RPMI7951 (cell line): ENCODE data around the gene POU2F2. TPM values are rescaled to one million over a fixed set of nuclear protein-coding genes. Genes with fewer than 3 reads are reported as not detected.

Experiments used
- DNase-seq: peaks from one replicate; pipeline ENCODE4 v3.0.0-alpha.2; 2012; ENCODE audit warnings: low read depth
- total RNA-seq: library from RNA; depleted of rRNA; stranded (reverse); fragments of >200 nt; shearing (Covaris generic); gene quantifications from 2 replicates; pipeline ENCODE4 v1.2.3, GENCODE V29; 2014

The POU2F2 gene
- total RNA-seq, 1 experiment from 2014 or later: 2.4 TPM

- no peak for DNase-seq
Measured at GRCh38 chr19:42125536-42125935, 6.7 kb downstream of the POU2F2 start.

GRCh38 chr19:42124386-42124901 is 7.8 kb downstream of the POU2F2 start:
- peak; percentile 73 for DNase-seq

GRCh38 chr19:42123765-42124164 is 8.5 kb downstream of the POU2F2 start:
- no peak for DNase-seq

GRCh38 chr19:42122691-42123607 is 9.3 kb downstream of the POU2F2 start:
- peak; percentile 75 for DNase-seq

- peak; percentile 99 for DNase-seq
Measured at GRCh38 chr19:42121656-42122069, 10.6 kb downstream of the POU2F2 start.

- DNase-seq: no peak
Measured at GRCh38 chr19:42121036-42121621, 11.1 kb downstream of the POU2F2 start.

GRCh38 chr19:42120276-42120980 is 11.8 kb downstream of the POU2F2 start:
- DNase-seq: no peak

GRCh38 chr19:42117076-42117475 is 15.2 kb downstream of the POU2F2 start:
- no peak for DNase-seq

GRCh38 chr19:42116308-42117075 is 15.8 kb downstream of the POU2F2 start:
- DNase-seq: no peak

GRCh38 chr19:42115705-42116104 is 16.5 kb downstream of the POU2F2 start:
- no peak for DNase-seq

GRCh38 chr19:42115219-42115618 is 17.0 kb downstream of the POU2F2 start:
- peak; percentile 55 for DNase-seq

GRCh38 chr19:42114412-42114811 is 17.8 kb downstream of the POU2F2 start:
- peak; percentile 66 for DNase-seq

- DNase-seq: peak; percentile 99
Measured at GRCh38 chr19:42113641-42114348, 18.5 kb downstream of the POU2F2 start.

- DNase-seq: peak; percentile 76
Measured at GRCh38 chr19:42111811-42112210, 20.4 kb downstream of the POU2F2 start.

- DNase-seq: peak; percentile 89
Measured at GRCh38 chr19:42111384-42111783, 20.9 kb downstream of the POU2F2 start.

- no peak for DNase-seq
Measured at GRCh38 chr19:42110658-42111057, 21.6 kb downstream of the POU2F2 start.

- DNase-seq: no peak
Measured at GRCh38 chr19:42109896-42110295, 22.4 kb downstream of the POU2F2 start.

GRCh38 chr19:42108527-42109389 is 23.5 kb downstream of the POU2F2 start:
- DNase-seq: peak; percentile 86

- no peak for DNase-seq
Measured at GRCh38 chr19:42105368-42105767, 26.9 kb downstream of the POU2F2 start.

- DNase-seq: no peak
Measured at GRCh38 chr19:42102877-42103276, 29.4 kb downstream of the POU2F2 start.
